Smooth muscle cell (in vitro differentiated cells): Measurements from ENCODE around the gene MARK1. TPM values are rescaled to one million over a fixed set of nuclear protein-coding genes. Genes with fewer than 3 reads are reported as not detected.

Experiments used
- DNase-seq: peaks from one replicate; lab custom pipeline; 2025; ENCODE audit not compliant: unreplicated experiment; lab: John Stamatoyannopoulos, UW
- H2AFZ ChIP-seq: fragments of 200-600 bp; sonication (generic); 2 replicates; pipeline ENCODE4 v1.6.0; 2016; ENCODE audit warnings: antibody characterized with exemption, low read depth, mild to moderate bottlenecking
- H3F3A ChIP-seq: fragments of 200-600 bp; sonication (generic); 2 replicates; pipeline ENCODE4 v1.6.0; 2017; ENCODE audit warnings: antibody characterized with exemption, low read depth
- H3K27ac ChIP-seq: fragments of 200-600 bp; sonication (generic); 2 replicates; pipeline ENCODE4 v1.5.1; 2016; ENCODE audit warnings: low read depth, mild to moderate bottlenecking
- H3K27me3 ChIP-seq: fragments of 200-600 bp; sonication (generic); 2 replicates; pipeline ENCODE4 v1.6.1; 2016; ENCODE audit warnings: low read depth, mild to moderate bottlenecking
- H3K36me3 ChIP-seq: fragments of 200-600 bp; sonication (generic); 2 replicates; pipeline ENCODE4 v1.5.1; 2016; ENCODE audit warnings: low read depth
- H3K4me1 ChIP-seq: fragments of 200-600 bp; sonication (generic); 2 replicates; pipeline ENCODE4 v1.5.1; 2016; ENCODE audit warnings: low read depth
- H3K4me2 ChIP-seq: fragments of 200-600 bp; sonication (generic); 2 replicates; pipeline ENCODE4 v1.6.0; 2016; ENCODE audit warnings: mild to moderate bottlenecking
- H3K4me3 ChIP-seq: fragments of 200-600 bp; sonication (generic); 2 replicates; pipeline ENCODE4 v1.5.1; 2016; ENCODE audit warnings: mild to moderate bottlenecking
- H3K79me2 ChIP-seq: fragments of 200-600 bp; sonication (generic); 2 replicates; pipeline ENCODE4 v1.6.0; 2016; ENCODE audit warnings: low read depth, mild to moderate bottlenecking
- H3K9ac ChIP-seq: fragments of 200-600 bp; sonication (generic); 2 replicates; pipeline ENCODE4 v1.6.0; 2016; ENCODE audit warnings: low read depth
- H3K9me3 ChIP-seq: fragments of 200-600 bp; sonication (generic); replicated peaks from 2 replicates; pipeline ENCODE4 v1.5.1; 2016; ENCODE audit warnings: low read depth
- H4K20me1 ChIP-seq: fragments of 200-600 bp; sonication (generic); 2 replicates; pipeline ENCODE4 v1.6.0; 2016; ENCODE audit warnings: low read depth
- WGBS: methylation state at CpG from one replicate; pipeline ENCODE4 v1.1.7; 2016; ENCODE audit warnings: low lambda C conversion rate; 5-methylcytosine and 5-hydroxymethylcytosine counted together
- polyA plus RNA-seq: library from polyadenylated mRNA; unstranded; fragments of >200 nt; fragmentation: Nextera tagmentation; extraction: Ambion mirVana; gene quantifications from 2 replicates; pipeline ENCODE4 v1.2.1, GENCODE V29; 2016
- total RNA-seq: library from RNA; depleted of rRNA; stranded (reverse); fragments of >200 nt; gene quantifications from 2 replicates; pipeline ENCODE4 v1.2.3, GENCODE V29; 2014
- TF ChIP-seq, protein P1 (sequence below): fragments of 200-600 bp; sonication (generic); IDR thresholded peaks from 2 replicates; pipeline ENCODE4 v1.5.1; 2017; ENCODE audit warnings: borderline replicate concordance, mild to moderate bottlenecking, antibody characterized with exemption; ENCODE audit not compliant: insufficient read depth, poor library complexity, severe bottlenecking

The MARK1 gene
- total and polyA plus RNA-seq, 2 experiments from 2014 or later = 4.4 to 5.5 TPM

GRCh38 chr1:220707160-220707559 lies 179.2 kb downstream of the MARK1 start:
- Histone ChIP-seq H3K4me1 (no peaks in the 10 kb centered on the region), H4K20me1 (no peaks in the 10 kb centered on the region), H3F3A (no peaks in the 10 kb centered on the region), H2AFZ (no peak overlapping the region), H3K27me3 (no peaks in the 10 kb centered on the region), H3K9me3 (no peaks in the 10 kb centered on the region), H3K36me3 (no peaks in the 10 kb centered on the region), H3K4me2 (no peak overlapping the region), H3K4me3 (no peak overlapping the region), H3K79me2 (no peaks in the 10 kb centered on the region), H3K9ac (no peak overlapping the region), H3K27ac (no peak overlapping the region)
- 93% methylated on average over 10 of the region's 10 CpGs for WGBS
- DNase-seq = no peak
- TF ChIP-seq, protein P1, sequence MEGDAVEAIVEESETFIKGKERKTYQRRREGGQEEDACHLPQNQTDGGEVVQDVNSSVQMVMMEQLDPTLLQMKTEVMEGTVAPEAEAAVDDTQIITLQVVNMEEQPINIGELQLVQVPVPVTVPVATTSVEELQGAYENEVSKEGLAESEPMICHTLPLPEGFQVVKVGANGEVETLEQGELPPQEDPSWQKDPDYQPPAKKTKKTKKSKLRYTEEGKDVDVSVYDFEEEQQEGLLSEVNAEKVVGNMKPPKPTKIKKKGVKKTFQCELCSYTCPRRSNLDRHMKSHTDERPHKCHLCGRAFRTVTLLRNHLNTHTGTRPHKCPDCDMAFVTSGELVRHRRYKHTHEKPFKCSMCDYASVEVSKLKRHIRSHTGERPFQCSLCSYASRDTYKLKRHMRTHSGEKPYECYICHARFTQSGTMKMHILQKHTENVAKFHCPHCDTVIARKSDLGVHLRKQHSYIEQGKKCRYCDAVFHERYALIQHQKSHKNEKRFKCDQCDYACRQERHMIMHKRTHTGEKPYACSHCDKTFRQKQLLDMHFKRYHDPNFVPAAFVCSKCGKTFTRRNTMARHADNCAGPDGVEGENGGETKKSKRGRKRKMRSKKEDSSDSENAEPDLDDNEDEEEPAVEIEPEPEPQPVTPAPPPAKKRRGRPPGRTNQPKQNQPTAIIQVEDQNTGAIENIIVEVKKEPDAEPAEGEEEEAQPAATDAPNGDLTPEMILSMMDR = no peak

- Histone ChIP-seq H3K27ac (no peak overlapping the region), H3K4me1 (no peaks in the 10 kb centered on the region), H3K4me3 (no peak overlapping the region), H3K9ac (no peak overlapping the region), H2AFZ (no peak overlapping the region), H3K36me3 (no peaks in the 10 kb centered on the region), H3F3A (no peaks in the 10 kb centered on the region), H3K9me3 (no peaks in the 10 kb centered on the region), H3K79me2 (no peaks in the 10 kb centered on the region), H3K27me3 (no peaks in the 10 kb centered on the region), H4K20me1 (no peaks in the 10 kb centered on the region), H3K4me2 (no peak overlapping the region)
- 84% methylated on average over 4 of the region's 4 CpGs for WGBS
- DNase-seq = no peak
- TF ChIP-seq, protein P1 = no peak
These were observed 180.3 kb downstream of the MARK1 start for GRCh38 chr1:220708244-220708643.

GRCh38 chr1:220708936-220709801 lies 181.2 kb downstream of the MARK1 start:
- no peak for DNase-seq
- H3K79me2 ChIP-seq = no peaks in the 10 kb centered on the region
- H3K4me1 ChIP-seq = no peaks in the 10 kb centered on the region
- H4K20me1 ChIP-seq = no peaks in the 10 kb centered on the region
- no peaks in the 10 kb centered on the region for H3K9me3 ChIP-seq
- no peak overlapping the region for H3K4me2 ChIP-seq
- 84% methylated on average over 9 of the region's 9 CpGs for WGBS
- no peak overlapping the region for H3K4me3 ChIP-seq
- H2AFZ ChIP-seq = no peak overlapping the region
- TF ChIP-seq, protein P1 = no peak
- no peaks in the 10 kb centered on the region for H3F3A ChIP-seq
- no peak overlapping the region for H3K9ac ChIP-seq
- no peaks in the 10 kb centered on the region for H3K27me3 ChIP-seq
- H3K36me3 ChIP-seq = no peaks in the 10 kb centered on the region
- no peak overlapping the region for H3K27ac ChIP-seq

GRCh38 chr1:220710333-220710732 lies 182.4 kb downstream of the MARK1 start:
- no peaks in the 10 kb centered on the region for H3K36me3 ChIP-seq
- no peak overlapping the region for H3K9ac ChIP-seq
- no peak overlapping the region for H3K27ac ChIP-seq
- H4K20me1 ChIP-seq = no peaks in the 10 kb centered on the region
- H3K4me2 ChIP-seq = no peak overlapping the region
- H3K27me3 ChIP-seq = no peaks in the 10 kb centered on the region
- no peaks in the 10 kb centered on the region for H3K79me2 ChIP-seq
- no peak for DNase-seq
- H2AFZ ChIP-seq = no peak overlapping the region
- TF ChIP-seq, protein P1 = no peak
- no peaks in the 10 kb centered on the region for H3F3A ChIP-seq
- no peak overlapping the region for H3K4me3 ChIP-seq
- 79% methylated on average over 4 of the region's 4 CpGs for WGBS
- H3K9me3 ChIP-seq = no peaks in the 10 kb centered on the region
- H3K4me1 ChIP-seq = no peaks in the 10 kb centered on the region
